SIG-M5 treated with dmso at 0.1 percent for 504 hours (cell line): ENCODE measurements around the gene LSAMP.

ENCODE experiments used
- DNase-seq: peaks from one replicate; lab custom pipeline; 2025; ENCODE audit not compliant: unreplicated experiment; lab: John Stamatoyannopoulos, UW

LSAMP gene

GRCh38 chr3:115982108-115982507, 463.2 kb downstream of the LSAMP start:
- DNase-seq: no peak

GRCh38 chr3:115980709-115981108, 464.6 kb downstream of the LSAMP start:
- no peak for DNase-seq

- no peak for DNase-seq
Measured at GRCh38 chr3:115977866-115978265, 467.4 kb downstream of the LSAMP start.

GRCh38 chr3:115975796-115976195, 469.5 kb downstream of the LSAMP start:
- DNase-seq: no peak

- no peak for DNase-seq
Measured at GRCh38 chr3:115975353-115975752, 469.9 kb downstream of the LSAMP start.

GRCh38 chr3:115974940-115975339, 470.3 kb downstream of the LSAMP start:
- no peak for DNase-seq

- DNase-seq: no peak
Measured at GRCh38 chr3:115968871-115969270, 476.4 kb downstream of the LSAMP start.

GRCh38 chr3:115961380-115961779, 483.9 kb downstream of the LSAMP start:
- DNase-seq: no peak

GRCh38 chr3:115960799-115961198, 484.5 kb downstream of the LSAMP start:
- DNase-seq: no peak

- no peak for DNase-seq
Measured at GRCh38 chr3:115958526-115958925, 486.8 kb downstream of the LSAMP start.

GRCh38 chr3:115947325-115947724, 498.0 kb downstream of the LSAMP start:
- no peak for DNase-seq

- DNase-seq: no peak
Measured at GRCh38 chr3:115943579-115943978, 501.7 kb downstream of the LSAMP start.

- no peak for DNase-seq
Measured at GRCh38 chr3:115937054-115937453, 508.2 kb downstream of the LSAMP start.

GRCh38 chr3:115932807-115933206, 512.5 kb downstream of the LSAMP start:
- peak; percentile 70 for DNase-seq

GRCh38 chr3:115931581-115931980, 513.7 kb downstream of the LSAMP start:
- no peak for DNase-seq

- DNase-seq: no peak
Measured at GRCh38 chr3:115930922-115931321, 514.4 kb downstream of the LSAMP start.

GRCh38 chr3:115930168-115930567, 515.1 kb downstream of the LSAMP start:
- DNase-seq: no peak

- DNase-seq: no peak
Measured at GRCh38 chr3:115928376-115928775, 516.9 kb downstream of the LSAMP start.

GRCh38 chr3:115927197-115927596, 518.1 kb downstream of the LSAMP start:
- no peak for DNase-seq

GRCh38 chr3:115922681-115923347, 522.5 kb downstream of the LSAMP start:
- peak; percentile 22 for DNase-seq

GRCh38 chr3:115921711-115922110, 523.6 kb downstream of the LSAMP start:
- DNase-seq: no peak

GRCh38 chr3:115918900-115919299, 526.4 kb downstream of the LSAMP start:
- DNase-seq: no peak

- no peak for DNase-seq
Measured at GRCh38 chr3:115916866-115917265, 528.4 kb downstream of the LSAMP start.
